HG02943 (cell line): ENCODE results near the gene TNFRSF1A.
"Not testable (repeated sequence)": the region's sequence is repeated elsewhere in the genome, so short reads cannot be mapped to it uniquely, and the experiment has no call there.

Source experiments
- ATAC-seq: cut with Tn5 transposase; IDR thresholded peaks from one replicate; pipeline ENCODE4 v1.9.1; 2021; ENCODE audit warnings: mild to moderate bottlenecking, low read depth, moderate library complexity; ENCODE audit not compliant: unreplicated experiment

TNFRSF1A gene

DNA sequence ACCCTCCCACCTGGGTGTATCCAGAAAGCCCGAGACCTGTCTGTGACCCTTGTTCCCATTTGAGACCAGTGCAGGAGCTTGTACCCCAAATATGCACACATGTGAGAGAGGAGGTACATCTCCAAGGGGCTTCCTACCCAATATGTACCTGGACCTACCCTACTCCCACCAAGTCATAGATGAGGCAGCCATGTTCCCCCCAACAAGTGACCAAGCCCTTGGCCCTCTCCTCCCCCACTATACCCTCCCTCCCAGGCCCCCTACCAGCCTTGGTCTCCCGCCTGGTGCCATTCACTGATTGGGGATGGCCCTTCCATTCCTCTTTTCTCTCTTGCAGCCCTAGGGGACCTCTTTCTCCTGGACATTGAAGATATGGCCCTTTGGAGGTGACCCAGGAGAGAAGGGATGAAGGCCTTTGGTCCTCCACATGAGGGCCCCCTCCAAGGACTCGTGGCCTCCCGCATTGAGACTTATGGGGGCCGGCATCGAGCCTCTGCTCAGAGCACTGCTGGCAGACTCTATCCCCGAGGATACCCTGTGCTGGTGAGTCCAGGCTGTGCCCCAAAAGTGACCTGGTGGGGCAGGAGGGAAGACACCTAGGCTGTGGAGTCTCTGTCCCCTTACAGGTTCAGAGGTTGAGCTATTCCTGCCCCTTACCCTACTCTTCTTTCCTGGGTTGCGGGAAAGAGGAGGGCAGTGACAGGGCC, 29.9 kb downstream of the TNFRSF1A start:
- ATAC-seq = no peak

DNA sequence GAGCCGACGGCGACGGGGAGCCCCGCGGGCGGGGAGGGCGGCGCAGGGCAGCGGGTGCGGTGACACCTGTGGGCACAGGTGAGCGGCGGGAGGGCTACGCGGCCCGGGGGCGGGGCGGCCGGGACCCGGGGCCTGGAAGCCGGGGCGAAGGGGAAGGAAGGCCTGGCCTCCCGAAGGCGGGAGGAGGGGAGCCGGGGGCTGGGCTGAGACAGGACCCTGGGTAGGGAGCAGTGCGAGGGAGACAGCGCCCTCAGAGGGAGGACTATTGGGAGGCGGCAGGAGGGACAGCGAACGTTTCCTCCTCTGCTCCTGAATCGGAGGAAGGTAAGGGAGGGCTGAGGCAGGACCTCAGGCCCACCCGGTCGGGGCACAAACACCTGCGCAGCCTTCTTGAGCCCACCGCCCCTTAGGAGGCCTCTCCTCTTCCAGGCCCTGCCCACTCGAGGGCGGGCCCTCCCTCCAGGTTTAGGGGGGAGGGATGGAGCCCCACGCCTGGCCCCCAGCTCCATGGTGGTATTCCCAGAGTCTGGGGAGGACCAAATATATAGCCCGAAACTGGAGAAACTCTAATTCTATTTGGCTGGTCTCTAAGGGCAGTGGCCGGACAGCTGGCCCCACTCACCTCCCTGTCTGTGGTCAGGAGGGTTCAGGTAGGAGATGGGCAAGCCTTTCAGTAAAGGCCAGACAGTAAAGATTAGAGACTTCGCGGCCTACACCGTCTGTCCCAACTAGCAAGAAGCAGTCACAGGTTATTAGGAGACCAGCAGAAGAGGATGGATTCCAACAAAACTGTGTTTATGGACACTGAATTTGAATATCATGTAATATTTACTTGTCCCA, 30.9 kb downstream of the TNFRSF1A start:
- ATAC-seq = no peak

DNA sequence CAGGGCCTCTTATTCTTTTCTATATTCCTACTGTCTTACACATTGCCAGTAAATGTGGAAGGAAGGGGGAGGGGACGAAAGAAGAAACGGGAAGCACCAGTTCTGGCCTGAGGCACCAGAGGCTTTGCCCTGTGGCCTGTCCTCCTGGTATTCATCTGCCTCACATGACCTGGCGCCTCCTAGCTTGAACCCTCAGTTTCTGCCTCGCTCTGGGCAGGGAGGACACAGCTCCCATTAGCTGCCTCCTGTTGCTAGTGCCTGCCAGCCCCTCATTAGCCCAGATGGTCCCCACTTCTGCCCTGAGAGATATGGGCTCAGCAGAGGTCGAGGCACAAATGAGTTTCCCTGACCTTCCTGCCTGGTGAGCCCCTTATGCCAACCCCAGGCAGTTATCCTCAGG, 34.3 kb downstream of the TNFRSF1A start:
- ATAC-seq = no peak

DNA sequence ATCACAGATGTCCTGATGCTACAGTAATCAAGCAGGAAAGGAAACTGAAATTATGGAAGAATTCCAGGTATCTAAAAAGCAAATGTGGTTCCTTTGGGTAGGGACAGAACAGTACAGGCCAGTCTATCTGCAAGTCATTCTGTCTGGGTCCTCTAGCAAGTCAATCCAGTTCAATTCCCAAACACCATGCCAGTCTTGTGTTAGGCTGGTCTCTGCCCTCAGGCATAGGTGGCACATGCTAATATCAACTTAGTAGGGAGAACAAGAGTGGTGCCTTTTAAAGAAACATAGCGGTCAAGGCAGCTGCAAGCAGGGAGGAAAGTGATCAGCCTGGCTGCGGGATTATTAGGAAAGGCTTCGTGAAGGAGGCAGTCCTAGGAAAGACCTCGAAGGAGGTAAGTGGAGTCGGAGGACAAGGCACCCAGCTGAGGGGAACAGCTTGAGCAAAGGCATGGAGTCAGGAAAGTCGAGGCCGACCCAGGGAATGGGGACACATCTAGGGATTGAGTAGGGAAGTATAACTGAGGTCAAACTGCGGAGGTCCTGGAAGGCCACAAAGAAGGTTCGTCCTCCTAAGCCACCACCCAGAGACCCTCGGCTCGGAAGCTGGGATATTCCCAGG, 35.2 kb downstream of the TNFRSF1A start:
- ATAC-seq = no peak

DNA sequence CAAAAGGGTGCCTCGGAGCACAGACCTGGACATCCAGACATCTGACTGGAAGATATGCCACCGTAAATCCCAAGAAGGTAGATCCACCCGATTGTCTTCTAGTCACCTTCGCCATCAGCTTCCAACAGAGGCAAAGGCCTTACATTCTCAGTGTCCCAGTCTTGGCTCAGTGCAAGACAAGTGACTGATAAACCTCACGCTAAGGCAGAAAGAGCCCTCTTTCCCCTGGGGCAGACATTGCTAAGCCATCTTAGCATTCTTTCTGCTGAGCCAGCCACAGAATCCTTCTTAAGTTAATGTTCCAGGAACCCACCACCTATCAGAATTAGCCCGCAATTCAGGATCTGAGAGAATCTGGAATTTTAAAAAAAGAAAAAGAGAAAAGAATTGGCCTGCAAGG, 35.7 kb downstream of the TNFRSF1A start:
- ATAC-seq = no peak

DNA sequence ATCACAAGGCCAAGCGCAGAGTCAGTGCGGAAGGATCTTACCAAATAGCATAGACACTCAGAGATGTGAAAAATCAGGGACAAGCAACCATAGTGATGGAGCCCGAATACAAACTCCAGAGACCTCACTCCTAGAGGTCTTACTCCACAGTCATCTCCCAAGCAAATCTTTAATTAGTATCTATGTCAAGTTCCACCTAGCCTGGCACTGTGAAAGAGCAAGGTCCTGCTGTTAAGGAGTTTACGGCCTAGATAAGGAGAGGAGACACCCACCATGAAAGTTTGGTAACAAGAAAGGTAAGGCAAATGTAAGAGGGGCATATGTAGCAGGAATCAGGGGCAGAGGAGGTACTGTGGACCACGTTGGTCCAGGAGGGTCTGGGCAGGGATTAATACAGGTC, 38.8 kb downstream of the TNFRSF1A start:
- no peak for ATAC-seq

DNA sequence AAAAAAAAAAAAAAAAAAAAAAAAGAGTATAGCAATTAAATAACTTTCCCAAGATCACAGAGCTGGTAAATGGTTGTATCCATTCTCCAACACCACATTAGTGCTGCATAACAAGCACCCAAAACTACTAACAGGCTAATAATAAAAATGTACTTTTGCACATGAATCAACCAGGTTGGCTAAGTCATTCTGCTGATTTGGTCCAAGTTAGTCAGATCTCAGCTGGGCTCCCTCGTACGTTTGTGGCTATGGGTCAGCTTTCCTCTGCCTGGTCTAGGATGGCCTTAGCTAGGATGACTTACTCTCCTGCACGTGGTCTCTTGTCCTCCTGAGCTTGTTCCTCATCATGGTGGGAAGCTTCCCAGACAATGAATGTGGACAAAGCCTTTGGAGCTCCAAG, 39.3 kb downstream of the TNFRSF1A start:
- no peak for ATAC-seq

DNA sequence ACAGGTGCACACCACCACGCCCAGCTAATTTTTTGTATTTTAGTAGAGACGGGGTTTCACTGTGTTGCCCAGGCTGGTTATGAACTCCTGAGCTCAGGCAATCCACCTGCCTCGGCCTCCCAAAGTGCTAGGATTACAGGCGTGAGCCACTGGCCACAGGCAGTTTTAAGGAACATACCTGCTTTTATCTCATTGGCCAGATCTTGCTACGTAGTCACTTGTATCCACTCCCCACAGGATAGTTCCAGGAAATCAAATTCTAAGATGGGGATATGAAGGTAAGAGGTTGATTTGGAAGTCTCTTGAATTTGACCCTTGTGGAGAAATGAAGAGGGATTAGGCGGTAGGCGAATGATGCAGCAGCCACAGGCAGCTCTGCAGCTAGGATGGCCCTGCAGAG, 40.2 kb downstream of the TNFRSF1A start:
- ATAC-seq = no peak

DNA sequence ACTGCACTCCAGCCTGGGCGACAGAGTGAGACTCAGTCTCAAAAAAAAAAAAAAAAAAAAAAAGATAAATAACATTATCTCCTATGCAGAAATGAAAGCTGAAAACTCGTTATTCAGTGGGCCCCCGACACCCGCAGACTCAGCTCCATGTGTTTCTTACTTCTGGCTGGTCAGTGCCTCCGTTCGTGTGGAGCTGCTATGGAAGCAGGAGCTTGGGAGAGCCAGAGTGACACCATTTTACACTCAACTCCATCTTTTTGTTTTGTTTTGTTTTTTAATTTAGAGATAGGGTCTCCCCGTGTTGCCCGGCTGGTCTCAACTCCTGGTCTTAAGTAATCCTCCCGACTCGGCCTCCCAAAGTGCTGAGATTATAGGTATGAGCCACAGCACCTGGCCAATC, 44.7 kb downstream of the TNFRSF1A start:
- no peak for ATAC-seq

DNA sequence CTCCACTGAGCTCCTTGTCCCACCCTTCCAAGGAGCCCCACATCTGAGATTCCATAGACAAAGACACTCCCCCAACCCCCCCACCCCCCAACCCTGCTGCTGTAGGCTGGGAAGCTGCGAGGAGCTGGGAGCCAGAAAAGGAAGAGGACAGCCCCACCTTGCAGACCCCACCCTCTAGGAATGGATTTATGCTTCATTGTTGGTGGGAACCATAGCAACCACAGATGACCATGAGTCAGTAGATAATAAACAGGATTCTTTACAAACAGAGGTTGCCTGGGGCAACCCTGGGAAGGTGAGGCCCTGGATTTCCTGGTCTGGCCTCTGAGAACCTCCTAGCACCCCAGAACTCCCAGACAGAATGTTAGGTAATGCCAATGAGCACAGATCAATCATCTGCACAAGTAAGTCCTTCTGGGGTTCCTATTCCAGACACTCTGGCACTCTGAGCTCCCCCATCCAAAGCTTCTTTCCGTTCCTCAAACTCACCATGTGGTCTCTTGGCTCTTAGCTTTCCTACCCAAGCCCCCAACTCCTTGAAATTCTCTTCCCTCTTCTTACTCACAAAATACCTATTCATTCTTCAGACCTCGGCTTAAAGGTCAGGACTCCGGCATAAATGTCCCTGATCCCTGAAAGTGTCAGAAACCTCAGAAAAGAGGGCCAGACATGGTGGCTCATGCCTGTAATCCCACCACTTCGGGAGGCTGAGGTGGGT, 46.6 kb downstream of the TNFRSF1A start:
- no peak for ATAC-seq

DNA sequence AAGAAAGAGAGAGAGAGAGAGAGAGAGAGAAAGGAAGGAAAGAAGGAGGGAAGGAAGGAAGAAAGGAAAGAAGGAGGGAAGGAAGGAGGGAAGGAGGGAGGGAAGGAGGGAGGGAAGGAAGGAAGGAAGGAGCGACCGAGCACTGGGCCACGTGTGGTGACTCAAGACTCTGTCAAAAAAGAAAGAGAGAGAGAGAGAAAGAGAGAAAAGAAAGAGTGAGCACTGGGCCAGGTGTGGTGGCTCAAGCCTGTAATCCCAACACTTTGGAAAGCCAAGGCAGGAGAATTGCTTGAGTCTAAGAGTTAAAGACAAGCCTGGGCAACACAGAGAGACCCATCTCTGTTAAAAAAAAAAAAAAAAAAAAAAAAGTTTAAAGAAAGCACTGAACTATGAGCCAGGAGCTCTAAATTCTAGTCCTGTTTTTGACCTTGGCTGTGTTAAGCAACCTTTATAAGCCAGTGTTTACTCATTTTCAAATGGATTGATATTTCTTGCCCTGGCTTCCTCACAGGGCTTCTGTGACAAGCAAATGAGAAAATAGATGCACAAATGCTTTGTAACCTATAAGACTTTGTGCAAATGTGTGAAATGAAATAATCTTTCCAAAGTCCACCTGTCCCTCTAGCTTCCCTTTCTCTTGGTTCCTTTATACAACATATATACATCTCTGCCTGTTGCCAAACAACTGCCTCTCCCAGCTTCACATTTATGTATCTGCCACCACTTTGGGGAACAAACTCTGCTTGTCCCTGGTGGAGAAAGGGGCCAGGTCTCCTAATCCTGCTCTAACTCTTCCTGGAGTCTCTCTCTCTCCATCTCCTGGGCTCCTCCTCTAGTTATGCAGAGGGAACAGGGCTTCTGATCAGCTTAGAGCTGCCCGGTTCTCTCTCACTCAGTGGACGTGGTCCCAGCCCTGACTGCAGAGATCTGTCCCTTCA, 47.5 kb downstream of the TNFRSF1A start:
- ATAC-seq = no peak

DNA sequence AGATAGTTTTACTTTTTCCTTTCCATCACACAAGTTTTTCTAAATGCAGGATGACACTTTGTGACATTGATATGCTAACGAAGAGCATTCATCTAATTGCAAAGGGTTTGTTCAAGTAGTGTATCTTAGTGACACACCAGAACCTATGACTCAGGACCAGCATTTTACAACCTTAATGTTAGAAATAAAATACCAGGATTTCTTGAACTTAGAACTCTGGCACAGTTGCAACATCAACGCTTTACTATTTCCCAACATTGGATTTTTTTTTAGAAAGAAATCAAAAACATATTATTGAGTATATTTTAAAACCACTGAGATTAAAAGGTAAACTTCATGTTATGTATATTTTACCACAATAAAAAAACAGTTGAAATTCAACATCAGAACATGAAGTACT, 49.3 kb downstream of the TNFRSF1A start:
- no peak for ATAC-seq

DNA sequence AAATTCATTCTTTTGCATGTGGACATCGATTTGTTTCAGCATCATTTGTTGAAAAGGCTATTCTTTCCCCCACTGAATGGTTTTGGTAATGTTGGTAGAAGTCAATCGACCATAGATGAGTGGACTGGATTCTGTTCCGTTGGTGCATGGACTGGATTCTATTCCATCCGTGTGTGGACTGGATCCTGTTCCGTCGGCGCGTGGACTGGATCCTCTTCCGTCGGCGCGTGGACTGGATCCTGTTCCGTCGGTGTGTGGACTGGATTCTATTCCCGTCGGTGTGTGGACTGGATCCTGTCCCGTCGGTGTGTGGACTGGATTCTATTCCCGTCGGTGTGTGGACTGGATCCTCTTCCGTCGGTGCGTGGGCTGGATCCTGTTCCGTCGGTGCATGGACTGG, 52.0 kb downstream of the TNFRSF1A start:
- ATAC-seq = not testable (repeated sequence)

DNA sequence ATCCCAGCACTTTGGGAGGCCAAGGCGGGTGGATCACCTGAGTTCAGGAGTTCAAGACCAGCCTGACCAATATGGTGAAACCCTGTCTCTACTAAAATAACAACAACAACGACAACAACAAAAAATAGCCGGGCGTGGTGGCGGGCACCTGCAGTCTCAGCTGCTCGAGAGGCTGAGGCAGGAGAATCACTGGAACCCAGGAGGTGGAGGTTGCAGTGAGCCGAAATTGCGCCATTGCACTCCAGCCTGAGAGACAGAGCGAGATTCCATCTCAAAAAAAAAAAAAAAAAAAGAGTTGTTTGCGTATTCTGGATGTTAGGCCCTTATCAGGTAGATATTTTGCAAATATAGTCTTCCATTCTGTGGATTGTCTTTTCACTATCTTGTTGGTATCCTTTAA, 52.8 kb downstream of the TNFRSF1A start:
- ATAC-seq = not testable (repeated sequence)

DNA sequence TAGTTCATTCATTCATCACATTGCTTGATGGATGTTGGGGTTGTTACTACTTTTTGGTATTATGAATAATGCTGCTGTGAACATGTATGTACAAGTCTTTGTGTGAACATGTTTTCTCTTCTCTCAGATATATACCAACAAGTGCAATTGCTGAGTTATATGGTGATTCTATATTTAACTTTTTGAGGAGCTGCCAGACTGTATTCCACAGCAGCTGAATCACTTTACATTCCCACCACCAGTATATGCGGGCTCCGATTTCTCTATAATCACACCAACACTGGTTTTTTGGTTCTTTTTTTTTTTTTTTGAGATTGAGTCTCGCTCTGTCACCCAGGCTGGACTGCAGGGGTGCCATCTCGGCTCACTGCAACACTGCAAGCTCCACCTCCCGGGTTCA, 53.6 kb downstream of the TNFRSF1A start:
- no peak for ATAC-seq

DNA sequence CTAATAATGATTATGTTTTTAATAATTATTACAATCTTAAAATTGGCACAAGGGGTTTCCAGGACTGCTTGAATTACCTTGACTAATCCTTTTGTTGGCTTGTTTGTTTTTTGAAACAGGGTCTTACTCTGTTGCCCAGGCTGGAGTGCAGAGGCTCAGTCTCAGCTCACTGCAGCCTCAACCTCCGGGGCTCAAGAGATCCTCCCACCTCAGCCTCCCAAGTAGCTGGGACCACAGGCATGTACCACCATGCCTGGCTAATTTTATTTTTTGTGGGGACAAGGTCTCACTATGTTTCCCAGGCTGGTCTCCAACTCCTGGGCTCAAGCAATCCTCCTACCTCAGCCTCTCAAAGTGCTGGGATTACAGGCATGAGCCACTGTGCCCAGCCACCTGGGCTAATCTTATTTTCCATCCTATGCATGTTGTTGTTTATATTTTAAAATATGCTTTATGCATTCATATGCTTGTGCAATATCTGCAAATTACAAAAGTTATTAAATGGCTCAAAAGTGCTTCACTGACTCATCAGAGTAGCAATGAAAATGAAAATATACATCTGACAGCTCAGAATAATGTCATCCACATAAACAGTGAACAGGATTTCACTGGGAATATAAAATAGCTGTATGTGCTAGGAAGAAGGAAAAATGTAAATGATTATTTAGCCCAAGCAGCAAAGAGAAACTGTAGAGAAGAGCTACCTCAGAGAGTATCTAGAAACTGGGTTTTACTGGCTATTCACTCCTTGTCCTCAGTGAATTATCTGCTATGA, 56.2 kb downstream of the TNFRSF1A start:
- ATAC-seq = no peak

DNA sequence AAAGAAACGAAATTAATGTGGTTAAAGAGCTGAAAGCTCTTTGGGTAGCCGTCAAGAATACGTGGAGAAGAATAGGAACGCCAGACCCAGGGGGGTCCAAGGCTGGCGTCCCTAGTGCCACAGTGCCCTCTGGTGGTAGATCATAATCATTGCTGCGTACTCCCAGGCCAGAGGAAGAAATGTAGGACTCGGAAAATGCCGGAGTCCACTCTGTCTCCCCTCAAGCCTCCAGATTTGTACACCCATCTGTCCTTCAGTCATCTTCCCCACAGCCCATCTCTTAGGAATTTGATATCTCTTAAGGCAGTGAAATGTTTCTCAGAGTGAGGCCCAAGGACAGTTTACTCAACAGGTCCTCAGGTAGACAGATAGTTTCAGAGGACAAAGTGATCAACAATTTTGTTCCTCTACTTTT, 56.8 kb downstream of the TNFRSF1A start:
- ATAC-seq = no peak

DNA sequence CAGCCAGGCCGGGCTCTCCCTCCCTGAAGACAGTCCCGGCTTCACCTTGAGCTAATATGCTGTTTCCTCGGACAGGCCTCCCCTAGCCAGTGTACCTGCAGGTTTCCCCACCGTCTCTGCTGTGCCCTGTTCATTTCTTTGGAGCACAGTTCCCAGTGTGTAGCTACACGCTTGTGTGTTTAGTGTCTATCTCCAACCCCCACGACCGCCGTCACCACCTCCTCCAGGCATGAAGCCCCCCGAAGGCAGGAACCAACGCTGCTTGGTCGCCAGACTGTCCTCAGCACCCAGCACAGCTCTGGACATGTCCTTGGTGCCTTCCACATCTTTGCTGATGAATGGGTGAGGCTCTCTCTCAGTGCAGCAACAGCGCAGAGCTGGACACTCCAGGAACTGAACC, 57.6 kb downstream of the TNFRSF1A start:
- no peak for ATAC-seq

DNA sequence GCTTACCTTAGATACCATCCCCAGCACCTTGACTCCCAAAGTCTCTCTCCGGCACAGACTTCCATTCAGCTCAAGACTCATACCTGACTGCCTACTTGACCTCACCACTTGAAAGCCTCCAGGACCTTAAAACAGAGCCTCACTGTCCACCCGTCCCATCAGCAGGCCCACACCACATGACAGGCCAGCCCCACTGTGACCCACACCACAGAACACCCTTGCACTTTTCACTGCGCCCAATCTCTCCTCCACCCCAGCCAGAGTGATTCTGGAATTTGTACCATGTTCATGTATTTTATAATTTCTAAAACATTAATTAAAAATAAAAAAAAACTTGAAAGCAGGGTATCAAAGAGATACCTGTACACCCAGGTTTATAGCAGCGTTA, 59.4 kb downstream of the TNFRSF1A start:
- ATAC-seq = no peak
